ENCODE measurements around the gene PLEKHD1.
"Not testable (repeated sequence)": the region's sequence is repeated elsewhere in the genome, so short reads cannot be mapped to it uniquely, and the experiment has no call there.

The PLEKHD1 gene

GRCh38 chr14:69483765-69484443 lies 624 bp upstream of the PLEKHD1 start:
- peak; percentile 83 for DNase-seq

- no peak for DNase-seq
These were observed 760 bp downstream of the PLEKHD1 start for GRCh38 chr14:69485315-69485660.

- DNase-seq, result no peak
These were observed 1.2 kb downstream of the PLEKHD1 start for GRCh38 chr14:69485701-69486100.

- DNase-seq, result no peak
These were observed 2.7 kb downstream of the PLEKHD1 start for GRCh38 chr14:69487226-69487625.

- DNase-seq, result no peak
These were observed 3.2 kb downstream of the PLEKHD1 start for GRCh38 chr14:69487771-69488170.

GRCh38 chr14:69489495-69489894 lies 5.0 kb downstream of the PLEKHD1 start:
- no peak for DNase-seq

- no peak for DNase-seq
These were observed 5.8 kb downstream of the PLEKHD1 start for GRCh38 chr14:69490219-69490918.

- no peak for DNase-seq
These were observed 6.7 kb downstream of the PLEKHD1 start for GRCh38 chr14:69491193-69491592.

- DNase-seq, result no peak
These were observed 8.5 kb downstream of the PLEKHD1 start for GRCh38 chr14:69493038-69493437.

- no peak for DNase-seq
These were observed 9.3 kb downstream of the PLEKHD1 start for GRCh38 chr14:69493791-69494190.

- DNase-seq, result no peak
These were observed 10.9 kb downstream of the PLEKHD1 start for GRCh38 chr14:69495341-69495921.

GRCh38 chr14:69497866-69498265 lies 13.3 kb downstream of the PLEKHD1 start:
- not testable (repeated sequence) for DNase-seq

GRCh38 chr14:69498286-69498685 lies 13.8 kb downstream of the PLEKHD1 start:
- not testable (repeated sequence) for DNase-seq

GRCh38 chr14:69499436-69499835 lies 14.9 kb downstream of the PLEKHD1 start:
- no peak for DNase-seq

- no peak for DNase-seq
These were observed 15.6 kb downstream of the PLEKHD1 start for GRCh38 chr14:69500096-69500495.

GRCh38 chr14:69500736-69501135 lies 16.2 kb downstream of the PLEKHD1 start:
- DNase-seq, result peak; percentile 81

- peak; percentile 94 for DNase-seq
These were observed 16.9 kb downstream of the PLEKHD1 start for GRCh38 chr14:69501423-69501838.

GRCh38 chr14:69504775-69505174 lies 20.2 kb downstream of the PLEKHD1 start:
- DNase-seq, result no peak

GRCh38 chr14:69505338-69506240 lies 21.1 kb downstream of the PLEKHD1 start:
- DNase-seq, result peak; percentile 53

- DNase-seq, result no peak
These were observed 21.7 kb downstream of the PLEKHD1 start for GRCh38 chr14:69506241-69506595.

GRCh38 chr14:69518289-69519101 lies 34.0 kb downstream of the PLEKHD1 start:
- DNase-seq, result peak; percentile 100
